Endothelial cell of hepatic sinusoid (primary cell): ENCODE measurements around the gene RNF7.
"Not testable (repeated sequence)": the region's sequence is repeated elsewhere in the genome, so short reads cannot be mapped to it uniquely, and the experiment has no call there.

ENCODE experiments used
- in situ Hi-C: cut with HindIII; loops from 2 replicates; pipeline ENCODE4 v1.10.0; 2017; ENCODE audit warnings: low sequenced_read_pairs

Gene RNF7

DNA sequence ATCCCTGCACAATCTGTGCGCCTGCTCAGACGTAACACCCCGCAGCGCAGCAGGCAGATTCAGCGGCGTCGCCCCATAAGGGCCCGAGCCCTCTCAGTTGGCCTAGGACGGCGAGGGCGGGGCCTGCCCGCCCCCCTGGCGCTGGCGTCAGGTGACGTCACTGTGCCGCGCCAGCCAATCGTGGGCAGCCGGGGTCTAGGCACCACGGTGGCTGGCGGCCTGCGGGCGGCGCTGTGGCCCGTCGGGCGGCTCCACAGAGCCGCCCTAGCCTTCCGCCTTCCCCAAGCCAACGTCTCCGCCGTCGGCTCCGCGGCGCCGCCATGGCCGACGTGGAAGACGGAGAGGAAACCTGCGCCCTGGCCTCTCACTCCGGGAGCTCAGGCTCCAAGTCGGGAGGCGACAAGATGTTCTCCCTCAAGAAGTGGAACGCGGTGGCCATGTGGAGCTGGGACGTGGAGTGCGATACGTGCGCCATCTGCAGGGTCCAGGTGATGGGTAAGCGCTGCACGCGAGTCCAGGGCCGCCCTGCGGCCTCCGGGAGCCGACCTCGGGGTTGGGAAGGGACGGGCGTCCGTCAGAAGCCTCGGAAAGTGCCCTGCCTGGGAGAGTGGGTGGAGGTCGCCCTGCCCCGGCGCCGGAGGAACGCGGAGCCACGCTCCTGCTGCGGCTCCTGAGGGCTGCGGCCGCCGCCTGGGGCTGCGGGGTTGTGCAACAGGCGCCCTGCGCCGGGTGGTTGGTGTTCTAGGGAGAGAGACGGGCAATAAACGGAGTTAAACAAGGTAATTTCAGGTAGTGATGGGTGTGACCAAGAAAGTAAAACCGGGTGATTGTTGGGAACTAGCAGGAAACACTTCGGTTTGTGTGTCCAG, at the start of gene RNF7:
Gene RNF7, plus strand, starts transcription at position 277 of the 869 bp plus-strand sequence. Its CDS starts 44 bp downstream, at position 321.
- in situ Hi-C loops, result no loop called here

DNA sequence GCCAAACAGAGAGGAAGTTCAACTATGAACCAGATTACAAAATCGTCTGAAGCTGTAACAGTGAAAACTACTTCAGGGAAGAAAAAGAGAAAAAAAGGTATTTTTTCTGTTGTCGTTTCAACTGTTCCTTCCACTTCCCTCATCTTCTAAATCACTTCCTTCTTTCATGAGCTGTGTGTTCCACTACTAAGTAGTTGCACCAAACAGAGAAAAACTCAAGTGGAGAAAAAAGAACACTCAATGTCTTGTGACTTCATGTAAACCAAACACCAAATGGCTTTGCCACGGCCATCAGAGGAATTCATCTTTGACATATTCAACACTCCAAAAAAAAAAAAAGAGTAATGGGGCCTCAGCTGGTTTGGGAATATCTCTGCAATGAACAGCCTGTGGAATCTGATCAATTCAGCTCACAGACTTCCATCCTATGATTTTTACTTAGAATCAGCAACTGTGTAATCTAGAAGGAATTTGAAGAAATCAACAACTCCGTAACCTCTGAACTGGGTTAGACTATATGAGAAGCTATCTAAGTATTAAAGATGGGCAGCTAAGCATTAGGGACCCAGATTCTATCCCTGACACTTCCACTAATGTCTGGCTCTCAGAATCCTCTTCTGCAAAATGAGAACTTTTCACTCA, 47.5 kb upstream of the RNF7 start:
- in situ Hi-C loops, result no loop called here

DNA sequence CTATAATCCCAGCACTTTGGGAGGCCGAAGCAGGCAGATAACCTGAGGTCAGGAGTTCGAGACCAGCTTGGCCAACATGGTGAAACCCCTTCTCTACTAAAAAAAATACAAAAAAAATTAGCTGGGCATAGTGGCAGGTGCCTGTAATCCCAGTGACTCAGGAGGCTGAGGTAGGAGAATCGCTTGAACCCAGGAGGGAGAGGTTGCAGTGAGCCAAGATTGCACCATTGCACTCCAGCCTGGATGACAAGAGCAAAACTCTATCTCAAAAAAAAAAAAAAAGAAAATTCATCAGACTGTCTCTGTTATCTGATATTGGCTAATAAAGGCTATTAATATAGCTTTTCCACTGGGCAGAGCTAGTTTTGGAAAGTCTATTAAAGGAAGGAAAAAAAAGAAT, 46.6 kb upstream of the RNF7 start:
- in situ Hi-C loops, result not testable (repeated sequence)

DNA sequence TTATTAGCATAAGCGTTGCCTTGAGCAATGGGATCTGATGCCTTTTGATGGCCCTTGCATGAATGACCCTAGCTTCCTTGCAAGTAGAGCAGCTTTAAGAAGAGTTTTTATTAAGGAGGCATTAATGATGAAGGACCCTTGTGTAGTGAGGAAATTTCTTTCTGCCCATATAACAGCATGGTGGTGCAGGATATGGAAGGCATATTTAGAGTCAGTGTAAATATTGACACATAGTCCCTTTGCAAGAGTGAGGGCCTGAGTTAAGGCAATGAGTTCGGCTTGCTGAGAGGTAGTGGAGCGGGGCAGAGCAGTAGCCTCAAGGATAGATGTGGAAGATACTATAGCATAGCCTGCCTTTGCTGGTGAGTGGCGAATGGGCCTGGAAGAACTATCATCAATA, 45.1 kb upstream of the RNF7 start:
- in situ Hi-C loops, result not testable (repeated sequence)

DNA sequence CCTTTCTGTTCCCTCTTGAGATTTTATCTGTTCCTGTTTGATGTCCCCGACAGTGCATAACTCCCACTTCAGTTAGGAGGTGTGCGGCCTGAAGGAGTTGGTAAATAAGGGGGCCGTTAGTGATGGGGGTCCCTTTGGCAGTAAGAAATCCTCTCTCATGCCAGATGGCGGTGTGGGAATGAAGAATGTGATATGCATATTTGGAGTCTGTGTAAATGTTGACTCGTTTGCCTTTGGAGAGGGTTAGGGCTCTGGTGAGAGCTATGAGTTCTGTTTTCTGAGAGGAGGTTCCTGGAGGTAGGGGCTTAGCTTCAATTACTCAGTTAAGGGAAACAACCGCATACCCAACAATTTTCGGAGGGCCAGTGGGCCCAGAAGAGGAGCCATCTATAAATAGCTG, 38.8 kb upstream of the RNF7 start:
- in situ Hi-C loops, result no loop called here

DNA sequence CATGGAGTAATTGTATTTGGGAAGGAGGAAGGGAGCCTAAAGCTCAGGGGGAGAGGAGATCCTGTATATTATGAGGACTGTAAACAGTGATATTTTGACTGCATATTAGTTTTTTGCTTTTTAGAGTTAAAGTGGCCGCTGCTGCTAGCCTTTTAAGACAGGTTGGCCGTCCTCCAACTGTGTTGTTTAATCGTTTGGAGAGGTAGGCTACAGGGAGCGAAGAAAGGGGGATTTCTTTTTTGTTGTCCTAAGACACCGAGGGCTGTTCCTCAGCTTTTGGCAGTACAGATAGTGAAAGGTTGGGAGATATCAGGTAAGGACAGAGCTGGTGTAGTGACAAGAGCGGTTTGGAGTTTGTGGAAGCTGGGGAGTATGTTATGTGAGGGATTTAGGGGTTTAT, 38.2 kb upstream of the RNF7 start:
- in situ Hi-C loops, result no loop called here

DNA sequence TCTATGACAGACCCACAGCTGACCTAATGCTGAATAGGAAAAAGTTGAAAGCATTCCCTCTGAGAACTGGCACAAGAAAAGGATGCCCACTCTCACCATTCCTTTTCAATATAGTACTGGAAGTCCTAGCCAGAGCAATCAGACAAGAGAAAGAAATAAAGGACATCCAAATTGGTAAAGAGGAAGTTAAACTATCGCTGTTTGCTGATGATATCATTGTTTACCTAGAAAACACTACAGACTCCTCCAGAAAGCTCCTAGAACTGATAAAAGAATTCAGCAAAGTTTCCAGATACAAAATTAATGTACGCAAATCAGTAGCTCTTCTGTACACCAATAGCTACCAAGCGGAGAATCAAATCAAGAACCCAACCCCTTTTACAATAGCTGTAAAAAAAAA, 34.7 kb upstream of the RNF7 start:
- in situ Hi-C loops, result not testable (repeated sequence)

DNA sequence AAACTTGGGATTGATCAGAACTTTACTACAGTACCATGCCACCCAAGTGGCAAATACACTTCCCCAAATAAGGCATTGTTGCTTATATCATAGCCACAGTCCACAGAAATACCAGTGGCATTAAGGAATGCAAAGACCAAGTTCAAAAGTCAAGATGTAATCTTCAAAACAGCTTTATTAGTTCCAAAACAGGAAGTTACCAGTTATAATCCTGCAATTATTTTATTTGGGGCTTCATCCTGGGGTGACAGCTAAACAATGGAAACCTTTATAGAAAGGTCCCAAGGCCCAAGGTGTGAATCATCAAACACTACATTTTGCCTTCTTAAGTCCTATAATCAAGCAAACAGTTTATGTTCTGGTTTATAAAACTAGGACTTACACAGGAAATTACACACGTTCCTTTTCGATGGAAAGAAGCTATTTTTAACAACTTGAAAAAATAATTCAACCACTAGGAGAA, 30.3 kb upstream of the RNF7 start:
- in situ Hi-C loops, result no loop called here

DNA sequence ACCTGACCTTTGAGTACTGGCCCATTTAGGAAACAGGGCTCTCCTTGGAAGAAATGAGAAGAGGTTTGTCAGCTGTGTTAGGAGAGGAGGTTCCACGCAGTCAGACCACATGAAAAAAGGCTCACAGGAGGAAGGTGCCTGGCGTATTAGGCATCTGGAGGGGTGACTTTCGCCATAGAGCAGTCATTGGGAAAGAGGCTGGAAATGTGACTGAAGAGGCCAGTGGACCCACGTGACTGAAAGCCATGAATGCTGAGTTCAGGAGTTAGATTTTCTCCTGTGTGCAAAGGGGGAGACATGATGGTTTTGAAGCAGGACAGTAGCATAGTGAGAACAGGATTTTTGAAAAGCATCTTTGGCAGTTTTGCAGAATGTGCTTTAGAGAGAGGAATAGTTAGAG, 29.7 kb upstream of the RNF7 start:
- in situ Hi-C loops, result no loop called here

DNA sequence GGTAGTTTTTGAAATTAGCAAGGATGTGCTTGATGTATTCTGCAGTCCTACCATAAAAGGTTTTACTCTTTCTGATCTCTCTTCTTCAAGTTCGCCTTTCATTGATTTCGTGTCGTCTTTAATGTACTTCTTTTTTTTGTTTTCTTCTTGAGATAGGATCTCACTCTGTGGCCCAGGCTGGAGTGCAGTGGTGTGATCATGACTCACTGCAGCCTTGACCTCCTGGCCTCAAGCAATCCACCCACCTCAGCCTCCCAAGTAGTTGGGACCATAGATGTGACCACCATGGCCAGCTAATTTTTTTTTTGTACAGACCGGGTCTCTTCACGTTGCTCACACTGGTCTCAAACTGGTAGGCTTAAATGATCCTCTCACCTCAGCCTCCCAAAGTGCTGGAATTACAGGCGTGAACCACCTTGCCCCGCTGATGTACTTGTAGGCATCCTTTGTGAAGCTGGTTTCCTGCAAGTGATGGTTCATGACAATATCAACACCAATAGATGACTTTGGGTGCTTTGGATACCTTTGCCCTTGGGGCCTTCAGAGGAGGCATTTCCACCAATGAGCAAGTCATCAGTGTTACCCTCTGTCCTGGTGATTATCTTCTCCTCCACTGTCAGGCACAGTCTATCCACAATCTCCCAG, 28.9 kb upstream of the RNF7 start:
- in situ Hi-C loops, result no loop called here

DNA sequence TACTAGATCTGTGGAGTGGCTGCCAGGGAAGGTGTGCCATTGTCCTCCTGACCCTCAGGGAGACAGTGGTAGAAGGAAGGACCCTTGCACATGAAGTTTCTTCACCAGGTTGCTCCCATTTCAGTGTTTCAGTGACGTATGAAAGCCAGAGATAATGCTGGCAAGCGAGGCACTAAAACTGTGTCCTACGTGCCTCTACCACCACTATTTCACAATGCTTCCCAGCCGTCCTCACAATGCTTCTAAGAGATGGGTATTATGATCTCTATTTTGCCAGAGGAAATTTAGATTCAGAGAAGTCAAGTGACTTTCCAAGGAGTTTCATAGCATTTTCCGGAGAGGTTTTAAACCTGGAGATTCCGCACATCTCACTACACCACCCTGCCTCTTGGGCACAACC, 28.0 kb upstream of the RNF7 start:
- in situ Hi-C loops, result no loop called here

DNA sequence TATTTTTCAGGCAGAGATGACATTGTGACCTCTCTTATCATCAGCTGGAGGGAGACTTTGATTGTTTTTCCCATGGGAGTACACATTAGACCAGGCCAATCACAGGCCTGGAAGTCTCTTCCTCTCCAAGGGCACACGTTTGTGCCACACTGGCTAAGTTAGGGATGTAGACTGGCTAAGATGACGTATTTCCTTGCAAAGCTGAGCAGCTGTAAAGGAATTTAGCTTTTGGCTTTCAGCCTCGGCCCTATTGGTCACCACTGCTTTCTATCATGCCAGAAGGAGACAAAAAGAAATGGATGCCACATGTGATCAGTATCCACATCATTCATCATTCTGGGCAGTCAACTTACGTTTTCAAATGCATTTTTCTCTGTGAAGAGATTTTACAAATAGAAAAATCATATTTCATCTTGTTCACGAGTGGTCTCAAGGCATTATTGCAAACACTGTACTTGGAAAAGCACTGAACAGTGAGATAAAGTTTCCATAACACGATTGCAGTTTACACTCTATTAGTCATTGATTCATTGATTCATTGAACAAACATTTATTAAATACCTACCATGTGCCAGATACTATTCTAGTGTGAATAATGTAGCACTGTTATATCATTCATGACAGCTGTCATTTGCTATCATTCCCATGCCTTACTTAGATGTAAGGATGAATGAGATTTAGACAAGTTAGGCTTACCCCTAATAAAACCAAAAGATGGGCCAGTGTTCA, 27.0 kb upstream of the RNF7 start:
- in situ Hi-C loops, result no loop called here

DNA sequence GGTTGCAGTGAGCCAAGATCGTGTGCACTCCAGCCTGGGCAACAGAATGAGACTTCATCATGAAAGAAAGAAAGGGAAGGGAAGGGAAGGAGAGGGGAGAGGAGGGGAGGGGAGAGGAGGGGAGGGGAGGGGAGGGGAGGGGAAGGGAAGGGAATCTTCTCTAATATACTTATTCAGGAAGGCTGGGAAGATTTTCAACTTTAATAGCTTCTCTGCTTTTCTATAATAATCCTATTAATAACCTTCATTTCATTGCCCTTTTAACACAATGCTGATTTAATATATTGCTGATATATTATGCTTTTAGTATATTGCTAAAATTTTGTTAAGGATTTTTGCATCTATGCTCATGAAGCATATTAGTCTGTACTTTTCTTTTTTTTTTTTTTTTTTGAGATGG, 23.4 kb upstream of the RNF7 start:
- in situ Hi-C loops, result loop anchor here (5.0 kb wide), 1 partner anchor 62 kb away; no protein-coding TSS in a partner anchor

DNA sequence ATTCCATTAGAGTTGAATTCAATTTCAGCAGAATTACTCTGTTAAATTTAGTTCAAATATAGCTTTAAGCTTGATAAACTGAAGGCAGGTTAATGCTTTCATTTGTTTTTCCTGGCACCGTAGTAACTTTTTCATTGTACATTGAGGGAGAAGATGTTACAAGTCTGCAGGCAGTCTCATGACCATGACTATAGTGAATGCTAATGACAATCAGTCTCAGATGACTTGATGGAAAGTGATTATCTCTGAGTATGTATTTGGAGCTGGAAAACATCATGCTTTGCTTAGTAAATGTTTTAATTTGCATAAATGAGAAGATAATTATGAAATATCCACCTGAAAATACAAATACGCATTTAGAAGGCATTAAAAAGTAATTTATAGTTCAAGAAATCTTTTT, 16.0 kb upstream of the RNF7 start:
- in situ Hi-C loops, result no loop called here

DNA sequence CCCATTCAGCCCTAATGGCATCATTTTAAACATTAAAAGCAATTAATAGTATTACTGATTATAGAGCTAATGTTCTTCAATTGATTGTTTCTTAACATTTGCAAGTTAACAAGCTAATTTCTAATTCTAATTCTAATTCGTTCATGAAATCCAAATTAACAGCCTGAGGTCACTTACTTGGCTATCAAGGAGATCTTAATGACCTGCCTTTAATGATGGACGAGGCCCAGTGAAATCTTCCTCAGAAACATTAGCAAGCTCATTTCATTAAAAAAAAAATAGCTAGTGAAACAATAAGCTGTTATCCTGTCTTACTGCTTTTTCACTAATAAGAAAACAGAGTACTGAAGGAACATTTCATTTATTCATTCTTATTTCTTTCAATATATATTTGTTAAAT, 15.4 kb upstream of the RNF7 start:
- in situ Hi-C loops, result no loop called here

DNA sequence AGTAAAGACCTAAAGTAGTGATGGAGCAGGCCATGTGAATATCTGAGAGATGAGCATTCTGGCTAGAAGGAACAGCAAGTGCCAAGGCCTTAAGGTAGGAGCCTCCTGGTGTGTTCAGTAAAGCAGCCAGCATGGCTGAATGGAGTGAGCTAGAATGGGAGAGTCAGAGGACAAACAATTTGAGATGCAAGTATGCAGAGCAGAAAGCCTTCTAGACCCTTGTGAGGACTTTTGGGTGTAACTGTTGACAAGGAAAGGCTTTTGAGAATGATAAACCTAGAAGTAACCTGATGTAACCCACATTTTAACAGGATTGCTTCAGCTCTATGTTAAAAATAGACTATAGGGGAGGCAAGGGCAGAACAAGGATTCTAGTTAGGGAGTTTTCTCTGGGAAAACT, 14.8 kb upstream of the RNF7 start:
- in situ Hi-C loops, result no loop called here

DNA sequence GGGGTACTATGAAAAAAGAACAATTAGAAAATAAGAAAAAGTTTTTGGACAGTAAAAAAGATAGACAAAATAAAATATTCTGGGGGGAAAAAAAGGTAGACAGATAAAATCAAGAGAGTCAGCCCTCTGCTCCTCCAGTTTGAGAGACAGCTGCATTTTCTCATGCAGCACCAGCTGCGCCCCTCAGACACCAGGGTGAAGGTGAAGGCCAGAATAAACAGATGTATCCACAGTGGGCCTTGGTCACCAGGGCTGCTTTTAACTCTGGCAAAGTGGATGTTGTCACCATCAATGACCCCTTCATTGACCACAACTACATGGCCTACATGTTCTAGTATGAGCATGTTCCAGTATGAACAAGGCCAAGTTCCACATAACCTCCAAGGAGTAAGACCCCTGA, 13.9 kb upstream of the RNF7 start:
- in situ Hi-C loops, result no loop called here

DNA sequence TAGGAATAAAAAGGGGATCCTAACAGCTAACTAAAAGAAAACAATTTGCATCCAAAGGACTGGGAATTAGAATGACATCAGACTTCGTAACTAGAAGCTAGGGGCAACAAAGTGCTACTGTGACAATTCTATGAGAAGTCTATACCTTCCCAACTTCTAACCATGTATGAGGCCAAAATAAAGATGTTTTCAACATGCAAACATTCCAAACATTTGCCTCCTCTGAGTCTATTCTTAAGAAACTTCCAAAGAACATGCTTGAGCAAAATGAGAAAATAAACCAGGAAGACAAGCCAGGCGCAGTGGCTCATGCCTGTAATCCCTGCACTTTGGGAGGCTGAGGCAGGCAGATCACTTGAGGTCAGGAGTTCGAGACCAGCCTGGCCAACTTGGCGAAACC, 13.1 kb upstream of the RNF7 start:
- in situ Hi-C loops, result no loop called here

DNA sequence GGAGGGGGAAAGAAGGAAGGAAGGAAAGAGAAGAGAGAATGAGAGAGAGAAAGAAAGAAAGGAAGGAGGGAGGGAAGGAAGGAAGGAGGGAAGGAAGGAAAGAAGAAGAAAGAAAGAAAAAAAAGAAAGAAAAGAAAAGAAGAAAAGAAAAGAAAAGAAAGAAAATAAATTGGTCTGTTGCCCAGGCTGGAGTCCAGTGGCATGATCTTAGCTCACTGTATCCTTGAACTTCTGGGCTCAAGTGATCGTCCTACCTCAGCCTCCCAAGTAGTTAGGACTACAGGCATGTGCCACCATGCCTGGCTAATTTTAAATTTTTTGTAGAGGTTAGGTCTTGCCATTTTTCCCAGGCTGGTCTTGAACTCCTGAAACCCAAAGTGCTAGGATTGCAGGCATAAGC, 11.6 kb upstream of the RNF7 start:
- in situ Hi-C loops, result no loop called here

DNA sequence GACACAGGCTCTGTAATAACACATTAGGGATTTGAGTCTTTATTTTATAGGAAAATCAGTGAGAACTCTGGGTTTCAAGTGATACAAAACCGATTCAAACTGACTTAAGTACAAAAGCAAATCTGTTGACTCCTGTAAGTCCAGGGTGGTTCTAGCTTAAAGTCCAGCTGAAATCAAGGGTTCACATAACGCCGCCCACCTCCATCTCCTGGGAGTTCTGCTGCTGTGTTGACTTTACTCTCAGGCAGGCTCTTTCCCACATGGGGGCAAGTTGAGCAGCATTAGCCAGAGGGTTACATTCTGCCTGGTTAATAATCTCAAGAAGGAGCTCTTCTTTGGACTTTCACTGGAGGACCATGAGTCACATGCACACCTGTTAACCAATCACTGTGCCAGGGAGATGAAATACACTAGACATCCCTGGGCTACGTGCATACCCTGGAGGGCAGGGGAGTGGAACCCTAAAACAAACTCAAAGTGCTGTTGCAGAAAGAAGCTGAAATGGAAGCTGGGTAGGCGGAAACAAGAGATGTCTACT, 9.7 kb upstream of the RNF7 start:
- in situ Hi-C loops, result no loop called here

DNA sequence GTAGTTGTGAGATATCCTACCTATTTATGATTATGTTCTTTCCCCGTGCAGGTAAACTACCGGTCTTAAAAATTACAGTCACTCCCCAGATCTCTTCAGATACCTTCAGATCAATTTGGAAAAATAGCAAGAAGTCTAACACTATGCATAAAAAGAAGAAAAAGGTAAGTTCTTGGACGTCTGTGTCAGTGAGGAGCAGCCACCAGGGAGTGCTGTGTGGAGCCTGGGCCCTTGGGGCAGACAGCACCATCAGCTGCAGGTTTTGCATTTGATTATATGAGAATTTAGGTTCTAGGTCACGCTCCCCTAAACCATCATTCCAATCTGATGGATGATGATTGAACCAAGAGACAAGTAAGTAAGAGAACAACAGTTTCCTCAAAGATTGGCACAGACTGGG, 8.9 kb upstream of the RNF7 start:
- in situ Hi-C loops, result no loop called here
